CD4-positive, alpha-beta T cell (primary cell): ENCODE results near the gene RBM38. TPM values are rescaled to one million over a fixed set of nuclear protein-coding genes. Genes with fewer than 3 reads are reported as not detected.

Source experiments
- ATAC-seq: fragments of 200-7000 bp; cut with Tn5 transposase; one replicate; pipeline ENCODE4 v1.10.0; 2022; ENCODE audit warnings: mild to moderate bottlenecking; ENCODE audit not compliant: poor library complexity
- CTCF ChIA-PET: fragments of 350-600 bp; sonication (Branson Sonifier 250); formaldehyde crosslinking; loops from one replicate; lab custom pipeline; 2021; ENCODE audit warnings: antibody characterized with exemption, inconsistent platforms; lab: Charles Lee
- POLR2A ChIA-PET: fragments of 350-600 bp; sonication (Branson Sonifier 250); formaldehyde crosslinking; loops from one replicate; lab custom pipeline; 2021; ENCODE audit warnings: antibody characterized with exemption, inconsistent platforms; lab: Charles Lee
- DNase-seq, 14 experiments: peaks; one replicate each; pipeline ENCODE4 v3.0.0-alpha.2; 2013 to 2020; ENCODE audit warnings: mixed read lengths in 2 of 14
- H3K27ac ChIP-seq, 2 donors: one replicate each; pipeline versions ENCODE4 v1.5.1 to v1.7.0; 2013; ENCODE audit warnings: low read length in 2 of 2, low read depth in 1 of 2, mild to moderate bottlenecking in 1 of 2
- H3K27me3 ChIP-seq, 2 experiments: 1 replicate in 1 of 2; 2 replicates in 1 of 2; pipeline versions ENCODE4 v1.6.1 to v1.7.0; 2013; ENCODE audit warnings: low read length in 2 of 2, control low read depth in 1 of 2, mild to moderate bottlenecking in 1 of 2, moderate library complexity in 1 of 2; ENCODE audit not compliant: insufficient read depth in 2 of 2, control insufficient read depth in 1 of 2
- H3K36me3 ChIP-seq: one replicate; pipeline ENCODE4 v1.6.1; 2013; ENCODE audit warnings: low read length, control low read depth; ENCODE audit not compliant: insufficient read depth
- H3K4me1 ChIP-seq: one replicate; pipeline ENCODE4 v1.6.1; 2013; ENCODE audit warnings: low read length, control low read depth; ENCODE audit not compliant: insufficient read depth
- H3K4me3 ChIP-seq: one replicate; pipeline ENCODE4 v1.5.1; 2013; ENCODE audit warnings: mild to moderate bottlenecking, low read length, moderate library complexity
- H3K9me3 ChIP-seq, 2 experiments: 1 replicate in 1 of 2; 2 replicates in 1 of 2; pipeline versions ENCODE4 v1.6.1 to v1.7.0; 2013; ENCODE audit warnings: low read length in 2 of 2, mild to moderate bottlenecking in 2 of 2, control low read depth in 1 of 2, moderate library complexity in 1 of 2; ENCODE audit not compliant: control insufficient read depth in 1 of 2, insufficient read depth in 1 of 2
- H3K27ac Mint-ChIP-seq: one replicate; pipeline ENCODE4 v1.8.0; 2020; ENCODE audit warnings: mixed read lengths
- H3K27me3 Mint-ChIP-seq: one replicate; pipeline ENCODE4 v1.8.0; 2021; ENCODE audit warnings: mixed read lengths
- H3K36me3 Mint-ChIP-seq: one replicate; pipeline ENCODE4 v1.8.0; 2021; ENCODE audit warnings: low read depth, mixed read lengths
- H3K4me1 Mint-ChIP-seq: one replicate; pipeline ENCODE4 v1.8.0; 2021; ENCODE audit warnings: low read depth, mixed read lengths
- H3K4me3 Mint-ChIP-seq: one replicate; pipeline ENCODE4 v1.8.0; 2020; ENCODE audit warnings: mild to moderate bottlenecking, mixed read lengths
- H3K9me3 Mint-ChIP-seq: one replicate; pipeline ENCODE4 v1.8.0; 2020; ENCODE audit warnings: mixed read lengths
- intact Hi-C, 2 experiments: fragments of 100-400 bp; cut with DNase I in 1 of 2; cut with micrococcal nuclease in 1 of 2; formaldehyde crosslinking; loops; one replicate each; pipeline versions ENCODE4 v1.15.1 to v1.9.0; 2023 to 2025; cut with DNase I, micrococcal nuclease
- total RNA-seq, 174 experiments: library from RNA in 2 of 174; stranded (reverse) in 2 of 174; gene quantifications; one replicate each; pipeline ENCODE4 v1.2.3 and lab custom pipeline; 2021 to 2026
- TF ChIP-seq, protein P1 (sequence below): fragments of 200-600 bp; IDR thresholded peaks from one replicate; pipeline ENCODE4 v1.8.0; 2022; ENCODE audit warnings: antibody characterized with exemption, mild to moderate bottlenecking

Gene RBM38
- total RNA-seq, 2 experiments from 2014 or later, result 604 to 645 TPM

DNA sequence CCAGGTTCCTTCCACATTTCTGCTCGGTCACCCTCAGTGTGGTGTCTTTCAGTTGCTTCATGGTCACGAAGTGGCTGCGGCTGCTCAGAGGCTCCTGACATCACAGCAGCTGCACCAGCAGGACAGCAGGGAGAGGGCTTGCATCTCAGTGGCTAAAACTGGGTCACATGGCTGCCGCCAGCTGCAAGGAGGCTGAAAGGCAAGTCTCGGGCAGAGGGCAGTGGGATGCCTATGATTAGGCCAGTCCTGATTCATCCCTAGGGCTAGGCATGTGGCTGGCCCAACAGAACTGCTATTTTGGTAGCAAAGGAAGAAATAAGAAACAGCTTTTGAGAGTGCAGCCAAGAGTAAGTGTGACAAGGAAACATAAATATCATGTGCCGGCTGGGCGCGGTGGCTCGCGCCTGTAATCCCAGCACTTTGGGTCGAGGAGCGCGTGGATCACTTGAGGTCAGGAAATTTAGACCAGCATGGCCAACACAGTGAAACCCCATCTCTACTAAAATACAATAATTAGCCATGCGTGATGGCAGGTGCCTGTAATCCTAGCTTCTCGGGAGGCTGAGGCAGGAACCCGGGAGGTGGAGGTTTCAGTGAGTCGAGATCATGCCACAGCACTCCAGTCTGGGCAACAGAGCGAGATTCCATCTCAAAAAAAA, 46.6 kb downstream of the RBM38 start:
- peaks cover 42% of the 10 kb centered on the region for H3K4me1 Mint-ChIP-seq
- intact Hi-C loops, result loop anchor here in 1 of 2 experiments (5.0 kb wide), 1 partner anchor 54 kb away; no protein-coding TSS in a partner anchor

DNA sequence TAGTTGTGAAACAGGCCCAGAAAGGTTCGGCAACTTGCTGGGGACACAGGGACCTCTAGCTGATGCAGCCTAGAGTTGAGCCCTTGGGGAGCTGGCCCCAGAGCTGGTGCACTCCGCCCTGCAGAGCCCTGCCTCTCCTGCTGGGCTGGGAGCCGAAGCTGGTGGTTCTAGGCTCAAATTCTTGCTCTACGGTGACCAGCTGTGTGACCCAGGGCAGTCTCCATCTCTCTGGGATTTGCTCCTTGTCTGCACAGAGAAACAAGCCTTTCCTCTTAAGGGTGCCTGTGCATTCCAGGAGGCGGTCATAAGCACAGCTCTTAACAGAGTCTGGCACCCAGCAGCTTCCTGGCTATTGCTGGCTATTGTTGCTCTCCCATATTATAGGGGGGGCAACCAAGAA, 47.4 kb downstream of the RBM38 start:
- H3K9me3 ChIP-seq, result peaks cover 0 to 11% of the 10 kb centered on the region in 2 experiments
- Mint-ChIP-seq H3K9me3 (no peaks in the 10 kb centered on the region), H3K27ac (no peak overlapping the region), H3K4me1 (peaks cover 34% of the 10 kb centered on the region), H3K36me3 (no peaks in the 10 kb centered on the region), H3K27me3 (no peaks in the 10 kb centered on the region), H3K4me3 (no peak overlapping the region)
- ChIA-PET CTCF (no interaction called here), POLR2A (interaction anchor here (1.0 kb wide), 1 partner anchor 47 kb away, joined by 3 read pairs; no protein-coding TSS in a partner anchor)
- H3K36me3 ChIP-seq, result no peaks in the 10 kb centered on the region
- no peak overlapping the region for H3K4me3 ChIP-seq
- intact Hi-C loops, result loop anchor here in 1 of 2 experiments (5.0 kb wide), 1 partner anchor 54 kb away; no protein-coding TSS in a partner anchor
- no peak overlapping the region for H3K27ac ChIP-seq
- TF ChIP-seq, protein P1, sequence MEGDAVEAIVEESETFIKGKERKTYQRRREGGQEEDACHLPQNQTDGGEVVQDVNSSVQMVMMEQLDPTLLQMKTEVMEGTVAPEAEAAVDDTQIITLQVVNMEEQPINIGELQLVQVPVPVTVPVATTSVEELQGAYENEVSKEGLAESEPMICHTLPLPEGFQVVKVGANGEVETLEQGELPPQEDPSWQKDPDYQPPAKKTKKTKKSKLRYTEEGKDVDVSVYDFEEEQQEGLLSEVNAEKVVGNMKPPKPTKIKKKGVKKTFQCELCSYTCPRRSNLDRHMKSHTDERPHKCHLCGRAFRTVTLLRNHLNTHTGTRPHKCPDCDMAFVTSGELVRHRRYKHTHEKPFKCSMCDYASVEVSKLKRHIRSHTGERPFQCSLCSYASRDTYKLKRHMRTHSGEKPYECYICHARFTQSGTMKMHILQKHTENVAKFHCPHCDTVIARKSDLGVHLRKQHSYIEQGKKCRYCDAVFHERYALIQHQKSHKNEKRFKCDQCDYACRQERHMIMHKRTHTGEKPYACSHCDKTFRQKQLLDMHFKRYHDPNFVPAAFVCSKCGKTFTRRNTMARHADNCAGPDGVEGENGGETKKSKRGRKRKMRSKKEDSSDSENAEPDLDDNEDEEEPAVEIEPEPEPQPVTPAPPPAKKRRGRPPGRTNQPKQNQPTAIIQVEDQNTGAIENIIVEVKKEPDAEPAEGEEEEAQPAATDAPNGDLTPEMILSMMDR, result no peak
- DNase-seq (no peak), ATAC-seq (no peak)
- H3K27me3 ChIP-seq, result no peaks in the 10 kb centered on the region
- H3K4me1 ChIP-seq, result peaks cover 36% of the 10 kb centered on the region

More for the DNA sequence above, 46.6 kb downstream of the RBM38 start:
- H3K9me3 ChIP-seq, result peaks cover 0 to 11% of the 10 kb centered on the region in 2 experiments
- DNase-seq, result no peak
- POLR2A ChIA-PET, result no interaction called here
- Mint-ChIP-seq H3K27ac (no peak overlapping the region), H3K4me3 (no peak overlapping the region), H3K9me3 (no peaks in the 10 kb centered on the region), H3K36me3 (no peaks in the 10 kb centered on the region), H3K27me3 (no peaks in the 10 kb centered on the region)
- peaks cover 43% of the 10 kb centered on the region for H3K4me1 ChIP-seq
- TF ChIP-seq, protein P1, result no peak
- H3K4me3 ChIP-seq, result no peak overlapping the region
- H3K27ac ChIP-seq, result no peak overlapping the region
- CTCF ChIA-PET, result no interaction called here
- H3K27me3 ChIP-seq, result no peaks in the 10 kb centered on the region
- no peaks in the 10 kb centered on the region for H3K36me3 ChIP-seq
- no peak for ATAC-seq

DNA sequence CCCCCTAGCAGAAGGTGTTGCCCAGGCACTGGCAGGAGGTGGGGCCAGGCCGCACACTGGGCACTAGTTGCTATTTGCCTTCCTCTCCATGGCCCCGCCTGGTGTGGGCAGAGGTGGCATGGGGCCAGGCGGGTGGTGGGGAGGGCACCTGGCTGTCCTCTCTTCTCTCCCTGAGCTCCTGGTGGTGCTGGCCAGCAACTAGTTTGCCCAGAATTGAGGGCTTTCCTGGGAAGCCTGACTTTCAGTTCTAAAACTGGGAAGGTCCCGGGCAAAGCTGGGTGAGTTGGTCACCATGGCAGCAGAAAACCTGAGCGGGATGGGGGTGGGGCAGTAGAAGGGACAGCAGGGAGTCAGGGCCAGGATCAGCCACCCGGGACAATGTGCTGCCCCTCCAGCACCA, 48.2 kb downstream of the RBM38 start:
- Mint-ChIP-seq H3K27ac (no peak overlapping the region), H3K9me3 (no peaks in the 10 kb centered on the region), H3K27me3 (no peaks in the 10 kb centered on the region), H3K4me3 (no peak overlapping the region), H3K36me3 (no peaks in the 10 kb centered on the region), H3K4me1 (peaks cover 26% of the 10 kb centered on the region)
- Histone ChIP-seq H3K27me3 (no peaks in the 10 kb centered on the region), H3K9me3 (peaks cover 0 to 11% of the 10 kb centered on the region in 2 experiments), H3K4me3 (no peak overlapping the region), H3K27ac (no peak overlapping the region), H3K4me1 (peaks cover 27% of the 10 kb centered on the region), H3K36me3 (no peaks in the 10 kb centered on the region)
- TF ChIP-seq, protein P1, result no peak
- CTCF ChIA-PET, result no interaction called here
- DNase-seq, result no peak
- intact Hi-C loops, result loop anchor here in 1 of 2 experiments (5.0 kb wide), 1 partner anchor 53 kb away; no protein-coding TSS in a partner anchor
- ATAC-seq, result no peak
- POLR2A ChIA-PET, result interaction anchor here (1.0 kb wide), 1 partner anchor 48 kb away, joined by 3 read pairs; no protein-coding TSS in a partner anchor
